Measurements from ENCODE around the gene KCTD8. TPM values are rescaled to one million over a fixed set of nuclear protein-coding genes. Genes with fewer than 3 reads are reported as not detected.

KCTD8 gene
- total RNA-seq, 2 donors from 2014 or later: 0.22 TPM; not detected in 1

Other genes starting within 250 kb of the KCTD8 start
- not detected for gene YIPF7, start 202.8 kb upstream of the KCTD8 start, total RNA-seq
- 10 to 100 TPM; 20.5 to 21.0 TPM for gene GUF1, start 229.6 kb upstream of the KCTD8 start, total RNA-seq

All from left colon (tissue), 2 donors.